H1 (cell line): ENCODE data around the gene SLC66A2. TPM values are rescaled to one million over a fixed set of nuclear protein-coding genes. Genes with fewer than 3 reads are reported as not detected.

ENCODE experiments used
- CTCF ChIA-PET: fragments of 300-600 bp; sonication (Branson Sonifier 250); formaldehyde crosslinking; loops from one replicate; lab custom pipeline; 2021; ENCODE audit not compliant: partially characterized antibody; lab: Charles Lee
- POLR2A ChIA-PET: fragments of 300-600 bp; sonication (Branson Sonifier 250); formaldehyde crosslinking; loops from one replicate; lab custom pipeline; 2021; ENCODE audit warnings: inconsistent platforms; ENCODE audit not compliant: partially characterized antibody; lab: Charles Lee
- DNase-seq, 2 experiments: peaks; one replicate each; pipeline versions ENCODE4 v3.0.0 to v3.0.0-alpha.2; 2010 to 2022; ENCODE audit warnings: low spot score in 2 of 2, low read depth in 1 of 2, mixed read lengths in 1 of 2
- FAIRE-seq: peaks from 2 replicates; lab custom pipeline; 2011; peaks lifted over from hg19 to GRCh38; lab: Jason Lieb, UNC
- H2AFZ ChIP-seq: 2 replicates; pipeline ENCODE4 v1.8.1; 2012; ENCODE audit warnings: low read length, inconsistent platforms
- H2AK5ac ChIP-seq: 2 replicates; pipeline ENCODE4 v1.6.1; 2013; ENCODE audit warnings: low read depth, low read length
- H2BK120ac ChIP-seq: replicated peaks from 2 replicates; pipeline ENCODE3; 2013; ENCODE audit warnings: low read depth, low read length, inconsistent platforms
- H2BK12ac ChIP-seq: 2 replicates; pipeline ENCODE4 v1.6.1; 2013; ENCODE audit warnings: low read depth, low read length
- H2BK15ac ChIP-seq: 2 replicates; pipeline ENCODE4 v1.6.1; 2013; ENCODE audit warnings: low read length
- H2BK20ac ChIP-seq: 2 replicates; pipeline ENCODE4 v1.6.1; 2013; ENCODE audit warnings: low read length
- H2BK5ac ChIP-seq: 2 replicates; pipeline ENCODE4 v1.6.1; 2013; ENCODE audit warnings: low read depth, low read length
- H3K14ac ChIP-seq: 2 replicates; pipeline ENCODE4 v1.6.1; 2013; ENCODE audit warnings: inconsistent platforms; ENCODE audit not compliant: insufficient read length
- H3K18ac ChIP-seq: 2 replicates; pipeline ENCODE4 v1.6.1; 2013; ENCODE audit warnings: low read length; ENCODE audit errors: extremely low read depth
- H3K23ac ChIP-seq: 2 replicates; pipeline ENCODE4 v1.6.1; 2013; ENCODE audit warnings: inconsistent platforms; ENCODE audit not compliant: insufficient read length
- H3K23me2 ChIP-seq: 2 replicates; pipeline ENCODE4 v1.6.1; 2013; ENCODE audit warnings: low read depth, low read length
- H3K27ac ChIP-seq: 2 replicates; pipeline ENCODE4 v1.6.1; 2011; ENCODE audit warnings: low read depth, low read length, inconsistent platforms
- H3K27me3 ChIP-seq, 4 experiments: replicated peaks in 1 of 4; 1 replicate in 1 of 4; 2 replicates in 3 of 4; pipeline versions ENCODE4 v1.6.1 to v1.8.1; 2011 to 2013; ENCODE audit warnings: low read length in 3 of 4, mild to moderate bottlenecking in 3 of 4, inconsistent platforms in 2 of 4, mixed read lengths in 2 of 4, moderate library complexity in 1 of 4; ENCODE audit not compliant: control insufficient read depth in 3 of 4, insufficient read depth in 3 of 4; ENCODE audit errors: extremely low read depth in 1 of 4
- H3K36me3 ChIP-seq, 4 experiments: 2 replicates each; pipeline versions ENCODE4 v1.6.1 to v1.8.1; 2011 to 2013; ENCODE audit warnings: mild to moderate bottlenecking in 4 of 4, low read length in 3 of 4, moderate library complexity in 2 of 4, control low read depth in 1 of 4, inconsistent platforms in 1 of 4; ENCODE audit not compliant: insufficient read depth in 4 of 4, control insufficient read depth in 2 of 4
- H3K4ac ChIP-seq: replicated peaks from 2 replicates; pipeline ENCODE3; 2013; ENCODE audit warnings: low read length, low read depth, mixed read lengths, inconsistent platforms; ENCODE audit not compliant: insufficient read length
- H3K4me1 ChIP-seq, 4 experiments: replicated peaks in 1 of 4; 1 replicate in 1 of 4; 2 replicates in 3 of 4; pipeline versions ENCODE4 v1.6.1 to v1.8.1; 2011 to 2013; ENCODE audit warnings: low read length in 3 of 4, inconsistent platforms in 2 of 4, mixed read lengths in 1 of 4; ENCODE audit not compliant: insufficient read depth in 4 of 4, control insufficient read depth in 3 of 4
- H3K4me2 ChIP-seq, 2 experiments: 2 replicates each; pipeline versions ENCODE4 v1.6.1 to v1.8.1; 2011 to 2013; ENCODE audit warnings: low read depth in 2 of 2, low read length in 2 of 2, control low read depth in 1 of 2, inconsistent platforms in 1 of 2, mild to moderate bottlenecking in 1 of 2; ENCODE audit not compliant: insufficient read depth in 1 of 2
- H3K4me3 ChIP-seq, 4 experiments: fragments of 200-600, 300-600 bp in 1 of 4; sonication (generic), shearing (Covaris generic), sonication (Bioruptor Twin) in 1 of 4; 2 replicates each; pipeline versions ENCODE4 v1.5.1 to v1.8.1; 2011 to 2016; ENCODE audit warnings: low read length in 4 of 4, low read depth in 3 of 4, control low read depth in 2 of 4, inconsistent platforms in 2 of 4, mild to moderate bottlenecking in 2 of 4, mixed read lengths in 1 of 4, moderate library complexity in 1 of 4; ENCODE audit not compliant: insufficient read depth in 2 of 4; ENCODE audit errors: extremely low read depth in 1 of 4
- H3K56ac ChIP-seq: replicated peaks from 2 replicates; pipeline ENCODE3; 2013; ENCODE audit warnings: low read depth, mild to moderate bottlenecking, mixed read lengths, low read length, inconsistent platforms; ENCODE audit not compliant: insufficient read length
- H3K79me1 ChIP-seq: 2 replicates; pipeline ENCODE4 v1.6.1; 2013; ENCODE audit warnings: low read depth, low read length, control low read depth
- H3K79me2 ChIP-seq, 2 experiments: 2 replicates each; pipeline versions ENCODE4 v1.6.1 to v1.8.1; 2012 to 2013; ENCODE audit warnings: low read length in 2 of 2, mild to moderate bottlenecking in 2 of 2, inconsistent platforms in 1 of 2; ENCODE audit not compliant: insufficient read depth in 2 of 2, control insufficient read depth in 1 of 2
- H3K9ac ChIP-seq, 4 experiments: replicated peaks in 1 of 4; 1 replicate in 1 of 4; 2 replicates in 3 of 4; pipeline versions ENCODE4 v1.6.1 to v1.8.1; 2011 to 2013; ENCODE audit warnings: low read depth in 3 of 4, low read length in 3 of 4, control low read depth in 2 of 4, mild to moderate bottlenecking in 2 of 4, moderate library complexity in 2 of 4, inconsistent platforms in 1 of 4; ENCODE audit errors: extremely low read depth in 1 of 4
- H3K9me3 ChIP-seq, 2 experiments: 2 replicates each; pipeline versions ENCODE4 v1.6.1 to v1.8.1; 2012 to 2013; ENCODE audit warnings: mild to moderate bottlenecking in 2 of 2, moderate library complexity in 2 of 2, control low read depth in 1 of 2, inconsistent platforms in 1 of 2, low read depth in 1 of 2, low read length in 1 of 2, mixed read lengths in 1 of 2; ENCODE audit not compliant: insufficient read depth in 2 of 2
- H4K20me1 ChIP-seq, 2 experiments: replicated peaks in 1 of 2; 2 replicates each; pipeline versions ENCODE3 to v1.8.1; 2011 to 2013; ENCODE audit warnings: inconsistent platforms in 2 of 2, low read length in 2 of 2, mild to moderate bottlenecking in 1 of 2; ENCODE audit not compliant: insufficient read depth in 2 of 2, control insufficient read depth in 1 of 2
- H4K5ac ChIP-seq: 2 replicates; pipeline ENCODE4 v1.6.1; 2013; ENCODE audit warnings: low read length, low read depth, mixed read lengths, inconsistent platforms; ENCODE audit not compliant: insufficient read length
- H4K8ac ChIP-seq: 2 replicates; pipeline ENCODE4 v1.8.0; 2013; ENCODE audit warnings: mild to moderate bottlenecking, moderate library complexity, low read length, inconsistent platforms; ENCODE audit not compliant: insufficient read depth; ENCODE audit errors: extremely low read depth
- H4K91ac ChIP-seq: replicated peaks from 2 replicates; pipeline ENCODE3; 2013; ENCODE audit warnings: low read length, mixed read lengths, inconsistent platforms; ENCODE audit not compliant: insufficient read length
- ASH2L ChIP-seq: fragments of 200-600, 300-600 bp; sonication (generic); IDR thresholded peaks from one replicate; pipeline ENCODE4 v1.7.1; 2017; ENCODE audit warnings: low read length
- CTBP2 ChIP-seq: IDR thresholded peaks from 2 replicates; pipeline ENCODE4 v1.7.0; 2011; ENCODE audit warnings: borderline replicate concordance, mild to moderate bottlenecking, moderate library complexity, mixed read lengths, low read length; ENCODE audit not compliant: insufficient read depth, insufficient read length
- KDM4A ChIP-seq: IDR thresholded peaks from one replicate; pipeline ENCODE4 v1.7.1; 2012; ENCODE audit warnings: low read depth, mild to moderate bottlenecking, moderate library complexity, low read length, inconsistent platforms; ENCODE audit not compliant: severe bottlenecking
- RFX5 ChIP-seq: IDR thresholded peaks from 2 replicates; pipeline ENCODE4 v1.6.1; 2011; ENCODE audit warnings: low read depth, low read length, improper control_type of control experiment, borderline replicate concordance
- RNF2 ChIP-seq: fragments of 200-900, 300-1000 bp; sonication (generic); IDR thresholded peaks from 2 replicates; pipeline ENCODE4 v1.7.1; 2016; ENCODE audit warnings: borderline replicate concordance, low read depth, mild to moderate bottlenecking, antibody characterized with exemption, low read length; ENCODE audit not compliant: poor library complexity, severe bottlenecking; ENCODE audit errors: missing control alignments
- WGBS, 2 experiments: shearing (Covaris generic) in 1 of 2; methylation state at CpG; one replicate each; pipeline versions ENCODE4 v1.1.6 to v1.1.7; 2013 to 2015; ENCODE audit warnings: low lambda C conversion rate in 2 of 2, mixed read lengths in 2 of 2, inconsistent platforms in 1 of 2, low coverage in 1 of 2, missing lambda C conversion rate in 1 of 2; ENCODE audit not compliant: insufficient replicate concordance in 2 of 2, insufficient coverage in 1 of 2, insufficient read length in 1 of 2; ENCODE audit errors: extremely low coverage in 1 of 2, missing lambda C conversion rate in 1 of 2; 5-methylcytosine and 5-hydroxymethylcytosine counted together
- polyA plus RNA-seq, 7 experiments: library from polyadenylated mRNA; depleted of rRNA in 3 of 7; stranded (reverse) in 5 of 7; unstranded in 2 of 7; fragments of >200 nt in 5 of 7; fragments of 200-250 nt in 2 of 7; gene quantifications; 1 replicate in 5 of 7; 2 replicates in 1 of 7; 4 replicates in 1 of 7; pipeline versions ENCODE4 v1.2.1 to v1.2.3, GENCODE V29; 2011 to 2013; ENCODE audit warnings: missing spikeins in 2 of 7, mixed read lengths in 2 of 7
- total RNA-seq: library from RNA; stranded (reverse); fragmentation: NEBNext Ultra II Directional; extraction: Animal tissue kit (Norgen Biotek cat#: 25700); gene quantifications from 2 replicates; pipeline ENCODE4 v1.2.1, GENCODE V29; 2021

SLC66A2 gene
- total and polyA plus RNA-seq, 2 of the 8 experiments (the other 6 are each of a cell fraction or from before 2014, with no cell fraction given) = 15.0 to 18.9 TPM

GRCh38 chr18:79884294-79884962 lies 67.0 kb downstream of the SLC66A2 start:
- no peak overlapping the region for H2BK20ac ChIP-seq
- no peak overlapping the region for H2BK120ac ChIP-seq
- H2BK12ac ChIP-seq = no peak overlapping the region
- no peak overlapping the region for H3K4ac ChIP-seq
- no peak overlapping the region for H2AK5ac ChIP-seq
- DNase-seq (no peak), FAIRE-seq (no peak)
- no peak overlapping the region for H4K91ac ChIP-seq
- H3K79me1 ChIP-seq = no peaks in the 10 kb centered on the region
- no peak overlapping the region for H4K5ac ChIP-seq
- no peak overlapping the region for H3K23ac ChIP-seq
- no peak overlapping the region for H2BK15ac ChIP-seq
- TF ChIP-seq RFX5 = no peak
- TF ChIP-seq KDM4A = no peak
- TF ChIP-seq ASH2L = no peak
- TF ChIP-seq CTBP2 = no peak
- TF ChIP-seq RNF2 = no peak
- TF ChIP-seq, all 59 proteins: peak for 0
- no peaks in the 10 kb centered on the region for H3K79me2 ChIP-seq
- H4K8ac ChIP-seq = no peak overlapping the region
- H3K56ac ChIP-seq = no peak overlapping the region
- 88% methylated on average over 25 of the region's 29 CpGs; no CpG with 5 or more reads in 1 of the 2 experiments for WGBS, 2 experiments
- H2BK5ac ChIP-seq = no peak overlapping the region
- ChIA-PET CTCF (interaction anchor here (1.0 kb wide), 1 partner anchor 13 kb away, joined by 4 read pairs; no protein-coding TSS in a partner anchor), POLR2A (interaction anchor here (0.9 kb wide), 1 partner anchor 27 kb away, joined by 3 read pairs; no protein-coding TSS in a partner anchor)
- H3K23me2 ChIP-seq = no peaks in the 10 kb centered on the region
- peaks cover under 1 to 22% of the 10 kb centered on the region in 2 experiments for H3K9me3 ChIP-seq
- H2AFZ ChIP-seq = no peak overlapping the region
- no peak overlapping the region for H3K4me2 ChIP-seq
- no peak overlapping the region for H3K27ac ChIP-seq
- H4K20me1 ChIP-seq = no peaks in the 10 kb centered on the region
- no peaks in the 10 kb centered on the region for H3K36me3 ChIP-seq
- H3K27me3 ChIP-seq = no peaks in the 10 kb centered on the region
- H3K4me1 ChIP-seq = no peaks in the 10 kb centered on the region
- no peak overlapping the region for H3K18ac ChIP-seq
- H3K14ac ChIP-seq = no peak overlapping the region
- H3K9ac ChIP-seq = no peak overlapping the region
- no peak overlapping the region for H3K4me3 ChIP-seq
